Measurements from ENCODE around the gene C17orf58. TPM values are rescaled to one million over a fixed set of nuclear protein-coding genes. Genes with fewer than 3 reads are reported as not detected.
"Not testable (repeated sequence)": the region's sequence is repeated elsewhere in the genome, so short reads cannot be mapped to it uniquely, and the experiment has no call there.

Gene C17orf58
- 10 to 100 TPM in 1 of 3 donors, 1 to 10 TPM in 2; 7.3 to 15.5 (median 8.6) TPM for polyA plus RNA-seq

- H3K9me3 Mint-ChIP-seq, H3K36me3 Mint-ChIP-seq, DNase-seq: not testable (repeated sequence)
- Mint-ChIP-seq H3K27ac (peak within 1 kb of the TSS in 5 of 6 donors; percentile 19 to 89 (median 58)), H3K27me3 (ENCODE audit: low read depth in 3 of 3) (peaks cover 13 to 33% (median 16%) of the 10 kb centered on the region in 3 donors), H3K4me1 (peaks cover 28 to 34% of the 10 kb centered on the region in 2 donors), H3K4me3 (peak within 1 kb of the TSS; percentile 79 to 92 (median 89))
Observed at GRCh38 chr17:67996301-67997171, at the start of gene C17orf58. TSS of gene C17orf58 (minus strand) at chr17:67996469. CDS start at chr17:67996198, 271 bp downstream.

DNA sequence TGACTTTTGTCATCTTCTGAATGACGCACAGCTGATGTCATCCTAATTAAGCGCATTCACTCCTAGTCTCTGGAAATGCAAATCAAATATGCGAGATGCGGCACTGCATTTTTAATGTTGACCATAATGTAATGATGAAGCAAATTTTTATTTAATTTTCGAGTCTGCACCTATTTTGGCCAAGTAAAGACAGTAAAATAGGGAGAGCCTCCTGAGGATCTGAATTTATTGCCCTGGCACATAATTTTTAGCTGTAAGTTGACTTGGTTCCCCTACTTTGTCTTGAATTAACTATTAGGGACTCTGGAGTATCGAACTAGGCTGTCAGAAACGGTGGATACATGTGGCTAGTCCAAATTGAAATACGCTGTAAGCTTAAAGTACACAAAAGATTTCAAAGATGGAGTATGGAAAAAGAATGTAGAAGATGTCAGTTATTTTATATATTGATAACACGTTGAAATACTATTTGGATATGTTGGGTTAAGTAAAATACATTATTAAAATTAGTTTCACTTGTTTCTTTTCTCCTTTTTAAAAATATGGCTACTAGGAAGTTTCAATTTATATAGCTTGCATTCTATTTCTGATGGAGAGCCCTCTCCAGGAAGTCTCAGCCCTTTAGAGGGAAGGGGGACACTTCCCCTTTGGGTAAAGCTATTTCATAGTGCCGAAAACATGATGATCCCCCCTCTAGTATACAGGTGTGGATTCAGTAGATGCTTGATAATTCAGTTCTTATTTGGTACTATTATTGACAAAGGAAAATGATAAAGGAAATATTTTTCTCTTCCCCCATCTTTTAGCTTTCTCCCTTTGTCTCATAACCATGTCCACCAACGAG is 40.3 kb upstream of the C17orf58 start:
- H3K27ac Mint-ChIP-seq: peak overlapping the region; percentile 85 to 94 (median 90)
- H3K9me3 Mint-ChIP-seq: no peaks in the 10 kb centered on the region
- DNase-seq: no peak
- peak overlapping the region; percentile 86 to 95 (median 92) for H3K4me3 Mint-ChIP-seq
- peaks cover 16 to 26% of the 10 kb centered on the region in 2 donors for H3K4me1 Mint-ChIP-seq
- peaks cover 7 to 12% (median 11%) of the 10 kb centered on the region in 3 donors for H3K27me3 Mint-ChIP-seq (ENCODE audit: low read depth in 3 of 3)
- peaks cover 0 to 13% (median 0%) of the 10 kb centered on the region in 3 donors for H3K36me3 Mint-ChIP-seq

- H3K4me3 Mint-ChIP-seq: peak within 1 kb of the TSS; percentile 86 to 95 (median 92)
Observed at GRCh38 chr17:68035523-68036303, 39.4 kb upstream of the C17orf58 start, which contains the start of gene KPNA2. TSS of gene KPNA2 (plus strand) at chr17:68035735. CDS start at chr17:68037133, 1,398 bp downstream.

DNA sequence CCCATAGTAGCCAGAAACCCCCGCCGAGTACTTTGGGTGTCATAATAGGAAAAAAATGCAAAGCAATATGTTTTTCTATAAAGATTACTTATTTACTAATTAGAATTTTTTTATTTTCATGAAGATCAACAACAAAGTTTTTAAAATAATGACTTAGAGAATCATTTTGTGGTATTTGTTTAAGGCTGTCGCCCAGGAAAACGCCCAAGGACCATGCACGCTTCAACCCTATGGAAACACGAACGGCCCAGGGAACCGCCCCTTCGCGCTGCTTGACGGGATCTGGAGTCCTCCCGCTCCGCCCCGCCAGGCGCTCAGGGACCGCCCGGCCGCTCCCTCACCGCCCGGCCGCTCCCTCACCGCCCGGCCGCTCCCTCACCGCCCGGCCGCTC is 38.9 kb upstream of the C17orf58 start:
- no peak for DNase-seq
- Mint-ChIP-seq H3K36me3 (peaks cover 0 to 6% (median 0%) of the 10 kb centered on the region in 3 donors), H3K4me3 (peak overlapping the region; percentile 86 to 95 (median 92)), H3K9me3 (no peaks in the 10 kb centered on the region), H3K4me1 (peaks cover 16 to 26% of the 10 kb centered on the region in 2 donors), H3K27me3 (ENCODE audit: low read depth in 3 of 3) (peaks cover 7 to 12% (median 11%) of the 10 kb centered on the region in 3 donors), H3K27ac (peak overlapping the region; percentile 54 to 94 (median 88))

More at GRCh38 chr17:68035523-68036303, 39.4 kb upstream of the C17orf58 start, which contains the start of gene KPNA2:
- Mint-ChIP-seq H3K9me3 (no peaks in the 10 kb centered on the region), H3K27ac (peak within 1 kb of the TSS; percentile 85 to 94 (median 90)), H3K4me1 (peaks cover 16 to 26% of the 10 kb centered on the region in 2 donors), H3K36me3 (peaks cover 0 to 9% (median 0%) of the 10 kb centered on the region in 3 donors), H3K27me3 (ENCODE audit: low read depth in 3 of 3) (peaks cover 7 to 12% (median 11%) of the 10 kb centered on the region in 3 donors)
- DNase-seq: peak; percentile 94 to 96 (median 95)

GRCh38 chr17:68034452-68034776 is 38.1 kb upstream of the C17orf58 start:
- peaks cover 7 to 12% (median 11%) of the 10 kb centered on the region in 3 donors for H3K27me3 Mint-ChIP-seq (ENCODE audit: low read depth in 3 of 3)
- peaks cover 16 to 26% of the 10 kb centered on the region in 2 donors for H3K4me1 Mint-ChIP-seq
- peak overlapping the region in 3 of 5 donors; percentile 18 to 95 (median 29) for H3K4me3 Mint-ChIP-seq
- DNase-seq: no peak
- H3K27ac Mint-ChIP-seq: no peak overlapping the region
- no peaks in the 10 kb centered on the region for H3K9me3 Mint-ChIP-seq
- H3K36me3 Mint-ChIP-seq: peaks cover 0 to 6% (median 0%) of the 10 kb centered on the region in 3 donors

DNA sequence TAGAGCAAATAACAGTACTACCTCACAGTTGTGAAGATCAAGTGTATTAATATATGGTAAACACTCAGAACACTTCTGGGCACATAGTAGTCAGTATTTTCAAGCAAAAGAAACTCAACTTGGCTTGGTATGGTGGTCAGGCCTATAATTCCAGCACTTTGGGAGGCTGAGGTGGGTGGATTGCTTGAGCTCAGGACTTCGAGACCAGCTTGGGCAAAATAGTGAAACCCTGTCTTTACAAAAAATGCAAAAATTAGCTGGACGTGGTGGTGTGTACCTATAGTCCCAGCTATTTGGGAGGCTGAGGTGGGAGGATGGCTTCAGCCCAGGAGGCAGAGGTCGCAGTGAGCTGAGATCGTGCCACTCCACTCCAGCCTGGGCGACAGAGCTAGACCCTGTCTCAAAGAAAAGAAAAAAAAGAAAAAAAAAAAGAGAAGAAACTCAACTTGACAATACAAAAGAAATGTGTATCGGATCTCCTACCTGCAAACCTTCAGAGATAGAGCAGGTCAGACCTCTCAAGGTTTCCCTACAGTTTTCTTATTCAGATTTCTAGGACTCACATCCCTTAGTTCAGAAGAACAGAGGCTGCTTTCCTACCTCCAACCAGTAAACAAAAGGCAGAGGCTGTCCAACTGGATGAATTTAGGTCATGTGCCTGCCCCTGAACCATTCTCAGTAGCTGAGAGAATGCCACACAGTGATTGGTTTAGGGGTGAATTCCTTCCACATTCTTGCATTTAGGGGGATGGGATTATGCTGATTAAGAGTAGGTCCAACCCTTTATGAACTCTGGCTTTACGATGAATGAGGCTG is 37.6 kb upstream of the C17orf58 start:
- DNase-seq: no peak
- H3K4me3 Mint-ChIP-seq: no peak overlapping the region
- no peaks in the 10 kb centered on the region for H3K9me3 Mint-ChIP-seq
- H3K27ac Mint-ChIP-seq: no peak overlapping the region
- peaks cover 7 to 12% (median 11%) of the 10 kb centered on the region in 3 donors for H3K27me3 Mint-ChIP-seq (ENCODE audit: low read depth in 3 of 3)
- peaks cover 0 to 5% (median 0%) of the 10 kb centered on the region in 3 donors for H3K36me3 Mint-ChIP-seq
- peaks cover 16 to 26% of the 10 kb centered on the region in 2 donors for H3K4me1 Mint-ChIP-seq

DNA sequence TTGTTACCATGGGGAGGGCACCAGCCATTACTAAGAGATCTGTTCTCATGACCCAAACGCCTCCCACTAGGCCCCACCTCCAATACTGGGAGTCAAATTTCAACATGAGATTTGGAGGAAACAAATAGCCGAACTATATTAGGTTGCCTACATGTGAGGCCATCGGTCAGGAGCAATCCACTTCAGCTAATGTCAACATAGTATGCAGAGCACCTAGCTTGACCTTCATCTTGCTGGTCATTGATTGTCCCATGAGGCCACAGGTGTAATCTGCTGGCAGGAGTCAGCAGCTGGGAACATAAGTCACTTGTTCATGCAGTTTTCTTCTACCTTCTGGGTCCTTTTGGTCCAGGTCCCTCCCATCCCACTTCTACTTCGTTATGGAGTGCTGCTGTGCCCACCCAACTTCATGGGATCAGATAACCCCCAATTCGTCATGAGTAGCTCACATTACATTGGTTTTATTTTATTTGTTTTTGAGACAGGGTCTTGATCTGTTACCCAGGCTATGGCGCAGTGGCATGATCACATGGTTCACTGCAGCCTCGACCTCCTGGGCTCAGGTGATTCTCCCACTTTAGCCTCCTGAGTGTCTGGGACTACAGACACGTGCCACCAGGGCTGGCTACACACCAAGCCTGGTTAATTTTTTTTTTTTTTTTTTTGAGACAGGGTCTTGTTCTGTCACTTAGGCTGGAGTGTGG is 33.4 kb upstream of the C17orf58 start:
- H3K4me1 Mint-ChIP-seq: peaks cover 0 to under 1% of the 10 kb centered on the region in 2 donors

GRCh38 chr17:68022547-68022946 is 26.3 kb upstream of the C17orf58 start:
- not testable (repeated sequence) for H3K36me3 Mint-ChIP-seq, H3K27ac Mint-ChIP-seq, DNase-seq, H3K9me3 Mint-ChIP-seq, H3K4me3 Mint-ChIP-seq
- peaks cover 17 to 20% (median 18%) of the 10 kb centered on the region in 3 donors for H3K27me3 Mint-ChIP-seq (ENCODE audit: low read depth in 3 of 3)
- peaks cover 16 to 17% of the 10 kb centered on the region in 2 donors for H3K4me1 Mint-ChIP-seq

More for the DNA sequence above, 33.4 kb upstream of the C17orf58 start:
- no peak for DNase-seq
- peaks cover 0 to 3% (median 1%) of the 10 kb centered on the region in 3 donors for H3K27me3 Mint-ChIP-seq (ENCODE audit: low read depth in 3 of 3)
- no peak overlapping the region for H3K27ac Mint-ChIP-seq
- H3K4me3 Mint-ChIP-seq: no peak overlapping the region
- no peaks in the 10 kb centered on the region for H3K9me3 Mint-ChIP-seq
- H3K36me3 Mint-ChIP-seq: no peaks in the 10 kb centered on the region

DNA sequence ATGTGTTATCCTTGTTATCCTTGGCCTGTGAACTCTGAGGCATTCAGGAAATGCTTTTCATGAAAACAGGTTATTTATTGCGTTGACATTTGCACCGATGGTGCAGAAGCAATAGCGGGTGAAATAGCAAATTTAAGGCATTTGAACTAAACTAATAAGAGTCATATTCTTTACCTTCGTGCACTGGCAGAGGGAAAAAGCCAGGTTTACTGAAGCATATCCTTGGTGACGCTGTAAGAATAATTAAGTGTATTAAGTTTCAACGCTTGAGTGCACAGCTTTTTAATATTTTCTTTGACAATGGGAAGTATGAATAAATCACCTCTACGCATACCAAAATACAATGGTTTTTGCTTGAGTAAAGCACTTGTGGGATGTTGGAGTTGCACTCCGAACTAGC is 25.7 kb upstream of the C17orf58 start:
- Mint-ChIP-seq H3K4me3 (peak overlapping the region in 4 of 5 donors; percentile 11 to 57 (median 46)), H3K9me3 (no peaks in the 10 kb centered on the region), H3K27ac (peak overlapping the region in 1 of 6 donors; percentile 60)

GRCh38 chr17:68020791-68021190 is 24.5 kb upstream of the C17orf58 start:
- peaks cover 15 to 20% (median 17%) of the 10 kb centered on the region in 3 donors for H3K27me3 Mint-ChIP-seq (ENCODE audit: low read depth in 3 of 3)
- peak overlapping the region; percentile 84 to 93 (median 88) for H3K4me3 Mint-ChIP-seq
- not testable (repeated sequence) for H3K36me3 Mint-ChIP-seq, H3K9me3 Mint-ChIP-seq, DNase-seq
- peak overlapping the region; percentile 80 to 93 (median 92) for H3K27ac Mint-ChIP-seq
- H3K4me1 Mint-ChIP-seq: peaks cover 17 to 19% of the 10 kb centered on the region in 2 donors

More for the DNA sequence above, 25.7 kb upstream of the C17orf58 start:
- Mint-ChIP-seq H3K27me3 (ENCODE audit: low read depth in 3 of 3) (peaks cover 17 to 20% (median 18%) of the 10 kb centered on the region in 3 donors), H3K4me1 (peaks cover 17 to 18% of the 10 kb centered on the region in 2 donors), H3K36me3 (no peaks in the 10 kb centered on the region)
- no peak for DNase-seq

DNA sequence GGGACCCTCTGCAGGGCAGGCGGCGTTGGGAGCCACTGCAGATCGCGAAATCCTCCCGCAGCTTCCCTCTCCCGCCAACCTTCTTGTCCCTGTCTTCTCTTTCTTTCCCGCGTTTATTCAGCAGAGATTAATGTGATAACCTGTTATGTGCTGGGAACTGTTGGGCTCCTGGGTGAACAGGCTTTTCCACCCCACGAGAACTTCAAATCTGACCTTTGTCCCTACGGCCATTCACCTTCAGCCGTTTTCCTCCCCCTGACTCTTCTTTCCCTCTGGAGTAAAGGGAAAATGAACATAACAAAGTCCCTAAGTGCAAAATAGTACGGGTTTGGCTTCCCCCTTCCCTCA is 24.1 kb upstream of the C17orf58 start:
- no peaks in the 10 kb centered on the region for H3K36me3 Mint-ChIP-seq
- no peaks in the 10 kb centered on the region for H3K9me3 Mint-ChIP-seq
- peaks cover 15 to 22% (median 17%) of the 10 kb centered on the region in 3 donors for H3K27me3 Mint-ChIP-seq (ENCODE audit: low read depth in 3 of 3)
- H3K4me3 Mint-ChIP-seq: peak overlapping the region; percentile 84 to 93 (median 88)
- H3K4me1 Mint-ChIP-seq: peaks cover 17 to 21% of the 10 kb centered on the region in 2 donors
- peak overlapping the region; percentile 80 to 93 (median 92) for H3K27ac Mint-ChIP-seq
- no peak for DNase-seq
